Gastroesophageal sphincter (tissue), 4 donors: ENCODE data around the gene IL17RC. TPM values are rescaled to one million over a fixed set of nuclear protein-coding genes. Genes with fewer than 3 reads are reported as not detected.
"Not testable (repeated sequence)": the region's sequence is repeated elsewhere in the genome, so short reads cannot be mapped to it uniquely, and the experiment has no call there.

ENCODE experiments used
- ATAC-seq: fragments of 150-250 bp; one replicate; pipeline ENCODE4 v1.9.1; 2016; ENCODE audit warnings: mild to moderate bottlenecking, moderate library complexity
- H3K27ac ChIP-seq, 4 donors: fragments of 200-600 bp; sonication (generic) in 3 of 4; 1 replicate in 3 of 4; 2 replicates in 1 of 4; pipeline ENCODE4 v1.5.1; 2016 to 2019
- H3K27me3 ChIP-seq: fragments of 200-600 bp; sonication (generic); one replicate; pipeline ENCODE4 v1.5.1; 2019
- H3K36me3 ChIP-seq, 2 donors: fragments of 200-600 bp; sonication (generic); one replicate each; pipeline ENCODE4 v1.5.1; 2019; ENCODE audit warnings: control low read depth in 1 of 2
- H3K4me1 ChIP-seq, 3 donors: fragments of 200-600 bp; sonication (generic); 1 replicate in 2 of 3; 2 replicates in 1 of 3; pipeline ENCODE4 v1.5.1; 2016 to 2019; ENCODE audit warnings: control low read depth in 2 of 3
- H3K4me3 ChIP-seq, 2 donors: fragments of 200-600 bp; sonication (generic); one replicate each; pipeline ENCODE4 v1.5.1; 2019; ENCODE audit warnings: mild to moderate bottlenecking in 1 of 2, moderate library complexity in 1 of 2
- H3K9me3 ChIP-seq, 3 donors: fragments of 200-600 bp; sonication (generic); one replicate each; pipeline ENCODE4 v1.5.1; 2017 to 2019; ENCODE audit warnings: control low read depth in 2 of 3
- EP300 ChIP-seq: sonication (generic); formaldehyde crosslinking; IDR thresholded peaks from one replicate; pipeline ENCODE4 v1.6.1; 2017; ENCODE audit warnings: antibody characterized with exemption, mild to moderate bottlenecking
- POLR2A ChIP-seq, 2 donors: fragments of 450-650 bp; IDR thresholded peaks; one replicate each; pipeline ENCODE4 v1.6.1; 2017; ENCODE audit warnings: antibody characterized with exemption in 2 of 2, mild to moderate bottlenecking in 2 of 2, moderate library complexity in 1 of 2
- POLR2AphosphoS5 ChIP-seq: sonication (generic); formaldehyde crosslinking; IDR thresholded peaks from one replicate; pipeline ENCODE4 v1.6.1; 2017; ENCODE audit warnings: antibody characterized with exemption
- WGBS, 2 donors: methylation state at CpG; one replicate each; pipeline ENCODE4 v1.1.5; 2018; ENCODE audit warnings: low coverage in 1 of 2; 5-methylcytosine and 5-hydroxymethylcytosine counted together
- total RNA-seq, 4 donors: library from RNA; depleted of rRNA; stranded (reverse); fragments of >200 nt; gene quantifications; one replicate each; pipeline ENCODE4 v1.1.0, GENCODE V29; 2016
- TF ChIP-seq, protein P1 (sequence below), 4 experiments: fragments of 200-600 bp in 2 of 4; fragments of 450-650 bp in 2 of 4; sonication (generic) in 1 of 4; IDR thresholded peaks; one replicate each; pipeline ENCODE4 v1.5.1; 2017 to 2019; ENCODE audit warnings: antibody characterized with exemption in 4 of 4, mild to moderate bottlenecking in 2 of 4, moderate library complexity in 2 of 4

Gene IL17RC
- total RNA-seq, 4 donors from 2014 or later, result 31.0 to 64.0 (median 52.8) TPM

DNA sequence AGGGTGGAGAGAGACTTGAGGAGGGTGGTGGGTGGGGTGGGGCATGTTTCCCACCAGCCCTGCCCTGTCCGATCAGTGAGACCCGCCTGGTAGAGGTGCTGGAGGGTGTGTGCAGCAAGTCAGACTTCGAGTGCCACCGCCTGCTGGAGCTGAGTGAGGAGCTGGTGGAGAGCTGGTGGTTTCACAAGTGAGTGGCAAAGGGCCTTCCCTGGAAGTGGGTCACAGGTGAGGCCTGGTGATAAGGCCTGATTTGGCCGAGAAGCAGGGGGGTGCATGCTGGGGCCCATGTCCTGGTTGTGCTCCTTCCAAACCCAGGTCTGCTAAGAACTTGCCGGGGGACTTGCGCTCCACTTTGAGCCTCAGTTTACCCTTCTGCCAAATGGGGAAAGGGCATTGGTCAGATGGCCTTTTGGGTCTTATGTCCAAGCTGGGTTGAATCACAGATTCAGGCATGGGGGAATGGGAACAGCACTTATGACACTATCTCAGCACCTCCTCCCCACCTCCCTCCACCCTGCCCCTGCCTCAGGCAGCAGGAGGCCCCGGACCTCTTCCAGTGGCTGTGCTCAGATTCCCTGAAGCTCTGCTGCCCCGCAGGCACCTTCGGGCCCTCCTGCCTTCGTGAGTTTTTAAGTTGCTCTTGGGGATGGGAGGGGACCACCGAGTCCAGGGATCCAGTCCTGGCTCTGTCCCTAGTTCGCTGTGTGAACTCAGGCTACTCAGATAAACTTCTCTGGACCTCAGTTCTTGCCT, 20.8 kb downstream of the IL17RC start:
- WGBS, 2 donors, result 86% methylated on average over 3 of the region's 13 CpGs; no CpG with 5 or more reads in 1 of the 2 donors
- Histone ChIP-seq H3K4me1 (peaks cover 0 to 30% (median 18%) of the 10 kb centered on the region in 3 donors), H3K27ac (no peak overlapping the region), H3K4me3 (no peak overlapping the region), H3K9me3 (no peaks in the 10 kb centered on the region), H3K27me3 (no peaks in the 10 kb centered on the region), H3K36me3 (peaks cover 0 to 49% of the 10 kb centered on the region in 2 donors)
- ATAC-seq, result no peak
- TF ChIP-seq, protein P1, sequence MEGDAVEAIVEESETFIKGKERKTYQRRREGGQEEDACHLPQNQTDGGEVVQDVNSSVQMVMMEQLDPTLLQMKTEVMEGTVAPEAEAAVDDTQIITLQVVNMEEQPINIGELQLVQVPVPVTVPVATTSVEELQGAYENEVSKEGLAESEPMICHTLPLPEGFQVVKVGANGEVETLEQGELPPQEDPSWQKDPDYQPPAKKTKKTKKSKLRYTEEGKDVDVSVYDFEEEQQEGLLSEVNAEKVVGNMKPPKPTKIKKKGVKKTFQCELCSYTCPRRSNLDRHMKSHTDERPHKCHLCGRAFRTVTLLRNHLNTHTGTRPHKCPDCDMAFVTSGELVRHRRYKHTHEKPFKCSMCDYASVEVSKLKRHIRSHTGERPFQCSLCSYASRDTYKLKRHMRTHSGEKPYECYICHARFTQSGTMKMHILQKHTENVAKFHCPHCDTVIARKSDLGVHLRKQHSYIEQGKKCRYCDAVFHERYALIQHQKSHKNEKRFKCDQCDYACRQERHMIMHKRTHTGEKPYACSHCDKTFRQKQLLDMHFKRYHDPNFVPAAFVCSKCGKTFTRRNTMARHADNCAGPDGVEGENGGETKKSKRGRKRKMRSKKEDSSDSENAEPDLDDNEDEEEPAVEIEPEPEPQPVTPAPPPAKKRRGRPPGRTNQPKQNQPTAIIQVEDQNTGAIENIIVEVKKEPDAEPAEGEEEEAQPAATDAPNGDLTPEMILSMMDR (IDR thresholded peaks at IDR 0.05), result no peak
- TF ChIP-seq POLR2AphosphoS5 (no peak), POLR2A (IDR thresholded peaks at IDR 0.05) (no peak), EP300 (no peak)

DNA sequence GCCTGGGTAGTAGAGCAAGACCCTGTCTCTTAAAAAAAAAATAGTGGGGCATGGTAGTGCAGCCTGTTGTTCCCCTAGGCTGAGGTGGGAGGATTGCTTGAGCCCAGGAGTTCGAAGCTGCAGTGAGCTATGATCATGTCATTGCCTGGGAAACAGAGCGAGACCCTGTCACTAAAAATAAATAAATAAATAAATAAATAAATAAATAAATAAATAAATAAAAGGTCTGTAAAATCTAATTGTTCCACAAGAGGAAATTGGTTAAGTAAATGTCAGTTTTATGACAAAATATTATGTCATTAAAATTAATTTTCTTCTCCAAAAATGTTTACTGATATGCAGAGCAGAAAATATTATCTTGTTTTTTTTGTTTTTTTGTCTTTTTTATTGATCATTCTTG, 22.1 kb downstream of the IL17RC start:
- H3K27ac ChIP-seq, result no peak overlapping the region
- peaks cover 0 to 22% (median 18%) of the 10 kb centered on the region in 3 donors for H3K4me1 ChIP-seq
- no peak for TF ChIP-seq POLR2AphosphoS5
- TF ChIP-seq, protein P1 (IDR thresholded peaks at IDR 0.05), result no peak
- no peak for TF ChIP-seq EP300
- no peak for TF ChIP-seq POLR2A (IDR thresholded peaks at IDR 0.05)
- no peaks in the 10 kb centered on the region for H3K27me3 ChIP-seq
- H3K36me3 ChIP-seq, result peaks cover 0 to 62% of the 10 kb centered on the region in 2 donors
- WGBS, 2 donors, result 92 to 94% methylated on average over 2 of the region's 2 CpGs
- no peak for ATAC-seq
- H3K4me3 ChIP-seq, result no peak overlapping the region
- H3K9me3 ChIP-seq, result no peaks in the 10 kb centered on the region

DNA sequence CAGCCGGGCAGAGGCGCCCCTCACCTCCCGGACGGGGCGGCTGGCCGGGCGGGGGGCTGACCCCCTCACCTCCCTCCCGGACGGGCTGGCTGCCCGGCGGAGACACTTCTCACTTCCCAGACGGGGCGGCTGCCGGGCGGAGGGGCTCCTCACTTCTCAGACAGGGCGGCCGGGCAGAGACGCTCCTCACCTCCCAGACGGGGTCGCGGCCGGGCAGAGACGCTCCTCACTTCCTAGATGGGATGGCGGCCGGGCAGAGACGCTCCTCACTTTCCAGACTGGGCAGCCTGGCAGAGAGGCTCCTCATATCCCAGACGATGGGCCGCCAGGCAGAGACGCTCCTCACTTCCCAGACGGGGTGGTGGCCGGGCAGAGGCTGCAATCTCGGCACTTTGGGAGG, 23.0 kb downstream of the IL17RC start:
- Histone ChIP-seq H3K4me1 (peaks cover 0 to 13% (median 11%) of the 10 kb centered on the region in 3 donors), H3K36me3 (peaks cover 0 to 69% of the 10 kb centered on the region in 2 donors)
- not testable (repeated sequence) for ATAC-seq, H3K4me3 ChIP-seq, H3K27ac ChIP-seq, H3K9me3 ChIP-seq, H3K27me3 ChIP-seq
- no CpG with 5 or more reads among the region's 32 CpGs for WGBS, 2 donors

DNA sequence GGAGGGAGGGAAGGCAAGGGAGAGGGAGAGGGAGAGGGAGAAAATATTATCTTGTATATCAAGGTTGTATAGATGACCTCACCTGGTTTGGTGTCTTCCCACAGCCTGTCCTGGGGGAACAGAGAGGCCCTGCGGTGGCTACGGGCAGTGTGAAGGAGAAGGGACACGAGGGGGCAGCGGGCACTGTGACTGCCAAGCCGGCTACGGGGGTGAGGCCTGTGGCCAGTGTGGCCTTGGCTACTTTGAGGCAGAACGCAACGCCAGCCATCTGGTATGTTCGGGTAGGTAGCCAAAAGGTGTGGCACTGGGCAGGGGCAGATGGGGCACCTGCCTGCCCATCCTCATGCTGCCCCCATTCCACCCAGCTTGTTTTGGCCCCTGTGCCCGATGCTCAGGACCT, 23.8 kb downstream of the IL17RC start:
- Histone ChIP-seq H3K4me3 (no peak overlapping the region), H3K9me3 (no peaks in the 10 kb centered on the region), H3K36me3 (peaks cover 0 to 67% of the 10 kb centered on the region in 2 donors), H3K27ac (no peak overlapping the region), H3K27me3 (no peaks in the 10 kb centered on the region), H3K4me1 (peaks cover 0 to 10% (median 2%) of the 10 kb centered on the region in 3 donors)
- 93% methylated on average over 7 of the region's 10 CpGs; no CpG with 5 or more reads in 1 of the 2 donors for WGBS, 2 donors
- no peak for ATAC-seq
- TF ChIP-seq, protein P1 (IDR thresholded peaks at IDR 0.05), result no peak
- TF ChIP-seq EP300, result no peak
- no peak for TF ChIP-seq POLR2AphosphoS5
- no peak for TF ChIP-seq POLR2A (IDR thresholded peaks at IDR 0.05)

DNA sequence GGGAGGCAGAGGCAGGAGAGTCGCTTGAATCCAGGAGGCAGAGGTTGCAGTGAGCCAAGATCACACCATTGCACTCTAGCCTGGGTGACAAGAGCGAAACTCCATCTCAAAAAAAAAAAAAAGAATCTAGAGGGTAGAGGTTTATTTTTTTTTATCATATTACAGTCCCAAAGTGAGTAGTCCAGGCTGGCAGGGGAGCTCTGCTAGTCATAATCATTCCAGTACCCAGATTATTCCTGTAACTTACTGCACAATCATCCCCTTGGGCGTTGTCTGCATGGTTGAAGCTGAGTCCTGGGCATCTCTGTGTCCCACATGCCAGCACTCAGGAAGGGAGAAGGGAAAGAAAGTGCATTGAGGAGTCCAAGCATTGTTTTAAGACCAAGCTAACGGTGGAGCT, 25.3 kb downstream of the IL17RC start:
- WGBS, 2 donors, result 74 to 80% methylated on average over 4 of the region's 4 CpGs
- Histone ChIP-seq H3K4me3 (no peak overlapping the region), H3K4me1 (peaks cover 0 to 20% (median 0%) of the 10 kb centered on the region in 3 donors), H3K27me3 (no peaks in the 10 kb centered on the region), H3K27ac (no peak overlapping the region), H3K36me3 (peaks cover 0 to 54% of the 10 kb centered on the region in 2 donors), H3K9me3 (no peaks in the 10 kb centered on the region)
- TF ChIP-seq EP300, result no peak
- no peak for TF ChIP-seq POLR2AphosphoS5
- TF ChIP-seq, protein P1 (IDR thresholded peaks at IDR 0.05), result no peak
- no peak for TF ChIP-seq POLR2A (IDR thresholded peaks at IDR 0.05)
- ATAC-seq, result no peak
